ENCODE data around the gene GTPBP6.
"Not testable (repeated sequence)": the region's sequence is repeated elsewhere in the genome, so short reads cannot be mapped to it uniquely, and the experiment has no call there.

The GTPBP6 gene

GRCh38 chrX:316351-317325, 2.0 kb downstream of the GTPBP6 start:
- no peak for DNase-seq

GRCh38 chrX:314781-315595, 3.6 kb downstream of the GTPBP6 start:
- no peak for DNase-seq

- DNase-seq, result no peak
Observed at GRCh38 chrX:314049-314448, 4.5 kb downstream of the GTPBP6 start.

- no peak for DNase-seq
Observed at GRCh38 chrX:313546-313945, 5.0 kb downstream of the GTPBP6 start.

- no peak for DNase-seq
Observed at GRCh38 chrX:312621-313331, 5.8 kb downstream of the GTPBP6 start.

GRCh38 chrX:311156-312129, 7.2 kb downstream of the GTPBP6 start:
- no peak for DNase-seq

- DNase-seq, result no peak
Observed at GRCh38 chrX:310621-311155, 7.9 kb downstream of the GTPBP6 start.

GRCh38 chrX:308821-309520, 9.6 kb downstream of the GTPBP6 start:
- no peak for DNase-seq

- no peak for DNase-seq
Observed at GRCh38 chrX:307261-308111, 11.1 kb downstream of the GTPBP6 start.

GRCh38 chrX:306614-307251, 11.9 kb downstream of the GTPBP6 start:
- DNase-seq, result not testable (repeated sequence)

- DNase-seq, result not testable (repeated sequence)
Observed at GRCh38 chrX:305781-306613, 12.6 kb downstream of the GTPBP6 start.

- no peak for DNase-seq
Observed at GRCh38 chrX:302975-303374, 15.6 kb downstream of the GTPBP6 start.

- DNase-seq, result no peak
Observed at GRCh38 chrX:300334-300733, 18.3 kb downstream of the GTPBP6 start.

GRCh38 chrX:298993-299392, 19.6 kb downstream of the GTPBP6 start:
- DNase-seq, result no peak

GRCh38 chrX:295136-295535, 23.5 kb downstream of the GTPBP6 start:
- no peak for DNase-seq

- no peak for DNase-seq
Observed at GRCh38 chrX:292900-293897, 25.4 kb downstream of the GTPBP6 start.

- DNase-seq, result no peak
Observed at GRCh38 chrX:291411-291901, 27.1 kb downstream of the GTPBP6 start.

All from activated CD4-positive, alpha-beta T cell treated with anti-CD3 and anti-CD28 coated beads, Interleukin-2, Interleukin-6, amounts not matched to agents 100 ng/mL and 50 ng/mL, durations not matched to agents 16 hours and 8 hours (primary cell).